ENCODE data around the gene RBP3.

DNA sequence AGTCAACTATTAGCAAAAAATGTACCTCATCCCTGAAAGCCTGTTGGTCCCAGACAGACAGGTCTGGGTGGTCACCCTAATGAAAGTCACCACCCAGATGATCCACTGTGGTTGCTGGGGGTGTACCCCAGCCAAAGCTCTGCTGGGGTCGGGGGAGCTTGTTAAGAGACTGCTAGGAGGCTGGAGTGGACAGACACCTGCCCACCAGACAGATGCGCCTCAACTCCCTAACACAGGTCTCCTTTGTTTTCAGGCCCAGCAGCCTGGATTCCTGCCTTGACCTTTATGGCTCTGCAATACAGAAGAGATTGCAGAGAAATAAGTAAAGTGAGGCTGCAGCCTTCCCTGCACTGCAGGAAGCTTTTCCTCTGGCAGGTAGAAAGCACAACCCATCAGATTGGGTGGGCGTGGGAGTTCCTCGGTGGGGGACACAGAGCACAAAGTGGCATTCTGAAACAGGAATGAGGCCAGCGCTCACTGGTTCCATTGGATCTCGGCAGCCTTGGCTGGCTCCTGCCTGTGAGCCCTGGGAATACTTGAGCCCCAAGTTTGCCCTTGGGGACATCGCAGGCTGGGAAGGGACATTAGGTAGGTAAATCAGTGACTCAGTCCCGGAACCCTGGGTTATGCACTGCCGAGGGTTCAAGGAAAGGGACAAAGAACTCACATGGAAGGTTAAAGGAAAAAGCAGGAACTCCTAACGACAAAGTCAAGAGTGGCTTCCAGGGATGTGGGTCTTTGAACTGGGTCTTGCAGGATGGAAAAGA is 53.9 kb downstream of the RBP3 start:
- TF ChIP-seq, protein P1, sequence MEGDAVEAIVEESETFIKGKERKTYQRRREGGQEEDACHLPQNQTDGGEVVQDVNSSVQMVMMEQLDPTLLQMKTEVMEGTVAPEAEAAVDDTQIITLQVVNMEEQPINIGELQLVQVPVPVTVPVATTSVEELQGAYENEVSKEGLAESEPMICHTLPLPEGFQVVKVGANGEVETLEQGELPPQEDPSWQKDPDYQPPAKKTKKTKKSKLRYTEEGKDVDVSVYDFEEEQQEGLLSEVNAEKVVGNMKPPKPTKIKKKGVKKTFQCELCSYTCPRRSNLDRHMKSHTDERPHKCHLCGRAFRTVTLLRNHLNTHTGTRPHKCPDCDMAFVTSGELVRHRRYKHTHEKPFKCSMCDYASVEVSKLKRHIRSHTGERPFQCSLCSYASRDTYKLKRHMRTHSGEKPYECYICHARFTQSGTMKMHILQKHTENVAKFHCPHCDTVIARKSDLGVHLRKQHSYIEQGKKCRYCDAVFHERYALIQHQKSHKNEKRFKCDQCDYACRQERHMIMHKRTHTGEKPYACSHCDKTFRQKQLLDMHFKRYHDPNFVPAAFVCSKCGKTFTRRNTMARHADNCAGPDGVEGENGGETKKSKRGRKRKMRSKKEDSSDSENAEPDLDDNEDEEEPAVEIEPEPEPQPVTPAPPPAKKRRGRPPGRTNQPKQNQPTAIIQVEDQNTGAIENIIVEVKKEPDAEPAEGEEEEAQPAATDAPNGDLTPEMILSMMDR (IDR thresholded peaks at IDR 0.05; ENCODE audit: low read length): no peak
- TF ChIP-seq EZH2phosphoT487 (IDR thresholded peaks at IDR 0.05; ENCODE audit: low read length) (no peak), EZH2 (optimal IDR thresholded peaks at IDR 0.05; ENCODE audit: low read depth, low read length) (no peak)
